ENCODE measurements around the gene BANK1.

The BANK1 gene

GRCh38 chr4:102094481-102094880 is 304.0 kb downstream of the BANK1 start:
- Histone ChIP-seq H3K18ac (ENCODE audit: low read length) (no peak overlapping the region), H3K27ac (replicated peaks; ENCODE audit: low read length) (no peak overlapping the region), H3K27me3 (ENCODE audit: control insufficient read depth in 3 of 3, insufficient read depth in 3 of 3, low read depth in 1 of 3, low read length in 3 of 3) (no peaks in the 10 kb centered on the region), H2BK120ac (ENCODE audit: low read depth, low read length) (no peak overlapping the region), H3K4ac (ENCODE audit: low read length) (no peak overlapping the region), H2AK5ac (ENCODE audit: low read depth, low read length) (no peak overlapping the region), H3K4me3 (ENCODE audit: low read length in 2 of 2) (no peak overlapping the region), H2AFZ (ENCODE audit: low read length) (no peak overlapping the region), H2BK12ac (ENCODE audit: low read length) (no peak overlapping the region), H3K9me3 (replicated peaks in 1 of 2; ENCODE audit: control insufficient read depth in 2 of 2, insufficient read depth in 1 of 2, low read depth in 1 of 2, low read length in 2 of 2) (no peaks in the 10 kb centered on the region), H3K4me1 (ENCODE audit: control insufficient read depth in 2 of 2, insufficient read depth in 1 of 2, low read depth in 1 of 2, low read length in 2 of 2) (no peaks in the 10 kb centered on the region), H3K9ac (ENCODE audit: low read depth, low read length, poor library complexity) (no peak overlapping the region), H2BK15ac (ENCODE audit: low read length) (no peak overlapping the region), H3K23ac (ENCODE audit: low read depth, low read length, poor library complexity) (no peak overlapping the region), H3K36me3 (replicated peaks in 1 of 2; ENCODE audit: control insufficient read depth in 2 of 2, insufficient read depth in 2 of 2, low read length in 2 of 2) (no peaks in the 10 kb centered on the region), H4K8ac (ENCODE audit: low read depth, low read length) (no peak overlapping the region), H2BK5ac (ENCODE audit: low read length) (no peak overlapping the region), H4K91ac (ENCODE audit: low read depth, low read length, poor library complexity) (no peak overlapping the region), H3K79me1 (ENCODE audit: low read depth, low read length) (no peaks in the 10 kb centered on the region), H3K14ac (ENCODE audit: low read length) (no peak overlapping the region), H3K4me2 (ENCODE audit: insufficient read depth, low read length, poor library complexity, severe bottlenecking) (no peak overlapping the region)
- WGBS, 2 donors (ENCODE audit: extremely low coverage in 2 of 2, insufficient read length in 2 of 2, insufficient replicate concordance in 1 of 2): no CpG with 5 or more reads among the region's 1 CpG
- no peak for DNase-seq (ENCODE audit: low spot score)

GRCh38 chr4:102103368-102103767 is 312.8 kb downstream of the BANK1 start:
- Histone ChIP-seq H3K36me3 (replicated peaks in 1 of 2; ENCODE audit: control insufficient read depth in 2 of 2, insufficient read depth in 2 of 2, low read length in 2 of 2) (no peaks in the 10 kb centered on the region), H2AFZ (ENCODE audit: low read length) (no peak overlapping the region), H3K4ac (ENCODE audit: low read length) (no peak overlapping the region), H3K4me1 (ENCODE audit: control insufficient read depth in 2 of 2, insufficient read depth in 1 of 2, low read depth in 1 of 2, low read length in 2 of 2) (no peaks in the 10 kb centered on the region), H4K8ac (ENCODE audit: low read depth, low read length) (no peak overlapping the region), H3K14ac (ENCODE audit: low read length) (no peak overlapping the region), H3K4me3 (ENCODE audit: low read length in 2 of 2) (no peak overlapping the region), H3K27ac (replicated peaks; ENCODE audit: low read length) (no peak overlapping the region), H3K27me3 (ENCODE audit: control insufficient read depth in 3 of 3, insufficient read depth in 3 of 3, low read depth in 1 of 3, low read length in 3 of 3) (no peaks in the 10 kb centered on the region), H3K4me2 (ENCODE audit: insufficient read depth, low read length, poor library complexity, severe bottlenecking) (no peak overlapping the region), H2BK5ac (ENCODE audit: low read length) (no peak overlapping the region), H3K18ac (ENCODE audit: low read length) (no peak overlapping the region), H3K79me1 (ENCODE audit: low read depth, low read length) (no peaks in the 10 kb centered on the region), H3K23ac (ENCODE audit: low read depth, low read length, poor library complexity) (no peak overlapping the region), H3K9ac (ENCODE audit: low read depth, low read length, poor library complexity) (no peak overlapping the region), H2BK15ac (ENCODE audit: low read length) (no peak overlapping the region), H2AK5ac (ENCODE audit: low read depth, low read length) (no peak overlapping the region), H3K9me3 (replicated peaks in 1 of 2; ENCODE audit: control insufficient read depth in 2 of 2, insufficient read depth in 1 of 2, low read depth in 1 of 2, low read length in 2 of 2) (peaks cover 2 to 3% of the 10 kb centered on the region in 2 donors), H2BK12ac (ENCODE audit: low read length) (no peak overlapping the region), H2BK120ac (ENCODE audit: low read depth, low read length) (no peak overlapping the region), H4K91ac (ENCODE audit: low read depth, low read length, poor library complexity) (no peak overlapping the region)
- WGBS, 2 donors (ENCODE audit: extremely low coverage in 2 of 2, insufficient read length in 2 of 2, insufficient replicate concordance in 1 of 2): no CpG with 5 or more reads among the region's 3 CpGs
- no peak for DNase-seq (ENCODE audit: low spot score)

- no peak overlapping the region for H3K4ac ChIP-seq (ENCODE audit: low read length)
- H2BK5ac ChIP-seq (ENCODE audit: low read length): no peak overlapping the region
- H3K9me3 ChIP-seq (replicated peaks in 1 of 2; ENCODE audit: control insufficient read depth in 2 of 2, insufficient read depth in 1 of 2, low read depth in 1 of 2, low read length in 2 of 2): peaks cover 2 to 3% of the 10 kb centered on the region in 2 donors
- no peak overlapping the region for H2BK120ac ChIP-seq (ENCODE audit: low read depth, low read length)
- no peak overlapping the region for H2BK12ac ChIP-seq (ENCODE audit: low read length)
- H4K91ac ChIP-seq (ENCODE audit: low read depth, low read length, poor library complexity): no peak overlapping the region
- H3K27me3 ChIP-seq (ENCODE audit: control insufficient read depth in 3 of 3, insufficient read depth in 3 of 3, low read depth in 1 of 3, low read length in 3 of 3): no peaks in the 10 kb centered on the region
- H3K27ac ChIP-seq (replicated peaks; ENCODE audit: low read length): no peak overlapping the region
- H3K79me1 ChIP-seq (ENCODE audit: low read depth, low read length): no peaks in the 10 kb centered on the region
- H3K23ac ChIP-seq (ENCODE audit: low read depth, low read length, poor library complexity): no peak overlapping the region
- DNase-seq (ENCODE audit: low spot score): no peak
- H2AK5ac ChIP-seq (ENCODE audit: low read depth, low read length): no peak overlapping the region
- H3K18ac ChIP-seq (ENCODE audit: low read length): no peak overlapping the region
- H3K4me1 ChIP-seq (ENCODE audit: control insufficient read depth in 2 of 2, insufficient read depth in 1 of 2, low read depth in 1 of 2, low read length in 2 of 2): no peaks in the 10 kb centered on the region
- no peak overlapping the region for H3K9ac ChIP-seq (ENCODE audit: low read depth, low read length, poor library complexity)
- H2BK15ac ChIP-seq (ENCODE audit: low read length): no peak overlapping the region
- no peak overlapping the region for H3K4me2 ChIP-seq (ENCODE audit: insufficient read depth, low read length, poor library complexity, severe bottlenecking)
- H2AFZ ChIP-seq (ENCODE audit: low read length): no peak overlapping the region
- H3K14ac ChIP-seq (ENCODE audit: low read length): no peak overlapping the region
- H3K36me3 ChIP-seq (replicated peaks in 1 of 2; ENCODE audit: control insufficient read depth in 2 of 2, insufficient read depth in 2 of 2, low read length in 2 of 2): no peaks in the 10 kb centered on the region
- H3K4me3 ChIP-seq (ENCODE audit: low read length in 2 of 2): no peak overlapping the region
- no peak overlapping the region for H4K8ac ChIP-seq (ENCODE audit: low read depth, low read length)
Measured at GRCh38 chr4:102104278-102104677, 313.7 kb downstream of the BANK1 start.

- no peak overlapping the region for H3K9ac ChIP-seq (ENCODE audit: low read depth, low read length, poor library complexity)
- H3K79me1 ChIP-seq (ENCODE audit: low read depth, low read length): no peaks in the 10 kb centered on the region
- H2BK5ac ChIP-seq (ENCODE audit: low read length): no peak overlapping the region
- H3K23ac ChIP-seq (ENCODE audit: low read depth, low read length, poor library complexity): no peak overlapping the region
- H2AK5ac ChIP-seq (ENCODE audit: low read depth, low read length): no peak overlapping the region
- H4K8ac ChIP-seq (ENCODE audit: low read depth, low read length): no peak overlapping the region
- H3K4ac ChIP-seq (ENCODE audit: low read length): no peak overlapping the region
- H3K4me2 ChIP-seq (ENCODE audit: insufficient read depth, low read length, poor library complexity, severe bottlenecking): no peak overlapping the region
- no peak for DNase-seq (ENCODE audit: low spot score)
- H2BK12ac ChIP-seq (ENCODE audit: low read length): no peak overlapping the region
- H3K14ac ChIP-seq (ENCODE audit: low read length): no peak overlapping the region
- H3K36me3 ChIP-seq (replicated peaks in 1 of 2; ENCODE audit: control insufficient read depth in 2 of 2, insufficient read depth in 2 of 2, low read length in 2 of 2): no peaks in the 10 kb centered on the region
- H3K9me3 ChIP-seq (replicated peaks in 1 of 2; ENCODE audit: control insufficient read depth in 2 of 2, insufficient read depth in 1 of 2, low read depth in 1 of 2, low read length in 2 of 2): peaks cover 2 to 3% of the 10 kb centered on the region in 2 donors
- no CpG with 5 or more reads among the region's 1 CpG for WGBS, 2 donors (ENCODE audit: extremely low coverage in 2 of 2, insufficient read length in 2 of 2, insufficient replicate concordance in 1 of 2)
- no peak overlapping the region for H4K91ac ChIP-seq (ENCODE audit: low read depth, low read length, poor library complexity)
- H3K18ac ChIP-seq (ENCODE audit: low read length): no peak overlapping the region
- H2AFZ ChIP-seq (ENCODE audit: low read length): no peak overlapping the region
- H2BK15ac ChIP-seq (ENCODE audit: low read length): no peak overlapping the region
- no peaks in the 10 kb centered on the region for H3K4me1 ChIP-seq (ENCODE audit: control insufficient read depth in 2 of 2, insufficient read depth in 1 of 2, low read depth in 1 of 2, low read length in 2 of 2)
- H2BK120ac ChIP-seq (ENCODE audit: low read depth, low read length): no peak overlapping the region
- no peak overlapping the region for H3K27ac ChIP-seq (replicated peaks; ENCODE audit: low read length)
- H3K27me3 ChIP-seq (ENCODE audit: control insufficient read depth in 3 of 3, insufficient read depth in 3 of 3, low read depth in 1 of 3, low read length in 3 of 3): no peaks in the 10 kb centered on the region
- no peak overlapping the region for H3K4me3 ChIP-seq (ENCODE audit: low read length in 2 of 2)
Measured at GRCh38 chr4:102105983-102106382, 315.5 kb downstream of the BANK1 start.

Measured in neuronal stem cell (in vitro differentiated cells).